ENCODE measurements around the gene KIFAP3.
"Not testable (repeated sequence)": the region's sequence is repeated elsewhere in the genome, so short reads cannot be mapped to it uniquely, and the experiment has no call there.

The KIFAP3 gene

DNA sequence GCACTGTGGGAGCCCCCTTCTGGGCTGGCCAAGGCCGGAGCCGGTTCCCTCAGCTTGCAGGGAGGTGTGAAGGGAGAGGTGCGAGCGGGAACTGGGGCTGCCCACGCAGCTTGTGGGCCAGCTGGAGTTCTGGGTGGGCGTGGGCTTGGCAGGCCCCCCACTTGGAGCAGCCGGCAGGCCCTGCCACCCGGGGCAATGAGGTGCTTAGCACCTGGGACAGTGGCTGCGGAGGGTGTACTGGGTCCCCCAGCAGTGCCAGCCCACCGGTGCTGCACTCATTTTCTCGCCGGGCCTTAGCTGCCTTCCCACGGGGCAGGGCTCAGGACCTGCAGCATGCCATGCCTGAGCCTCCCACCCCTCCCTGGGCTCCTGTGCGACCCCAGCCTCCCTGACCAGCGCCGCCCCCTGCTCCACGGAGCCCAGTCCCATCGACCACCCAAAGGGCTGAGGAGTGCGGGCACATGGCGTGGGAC lies 192.4 kb downstream of the KIFAP3 start:
- no peak for DNase-seq

GRCh38 chr1:169879034-169879840 lies 195.3 kb downstream of the KIFAP3 start:
- no peak for DNase-seq

- DNase-seq: no peak
Measured at GRCh38 chr1:169878498-169878897, 196.0 kb downstream of the KIFAP3 start.

DNA sequence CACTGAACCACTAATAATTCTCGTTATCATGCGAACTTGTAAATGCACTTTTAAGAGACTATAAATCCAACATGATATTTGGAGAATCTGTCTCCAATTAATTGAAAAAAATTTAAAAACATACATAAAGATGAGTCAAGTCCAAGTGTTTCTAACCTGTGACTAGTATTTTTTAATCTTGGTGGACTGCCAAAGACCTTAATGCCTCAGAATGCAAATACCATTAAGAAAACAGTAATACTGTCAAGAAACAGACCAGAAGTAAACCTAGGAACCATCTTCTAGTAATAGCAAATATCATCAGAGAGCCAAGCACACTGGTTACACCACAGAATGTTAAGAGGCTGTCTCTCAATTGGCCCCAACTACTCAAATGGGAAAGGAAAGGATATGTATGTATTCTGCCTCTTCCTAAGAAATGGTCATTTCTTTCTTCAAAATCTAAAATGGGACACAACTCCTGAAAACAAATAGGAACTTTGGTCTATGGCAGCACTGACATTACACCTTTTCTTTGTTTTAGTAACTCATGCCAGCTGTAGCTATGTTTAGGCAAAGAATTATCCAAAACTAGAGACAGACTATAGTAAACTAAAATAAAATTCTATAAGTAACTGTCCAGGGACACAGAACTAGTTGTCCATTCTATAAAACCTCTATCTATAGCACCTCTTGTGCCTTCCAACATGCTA lies 196.5 kb downstream of the KIFAP3 start:
- no peak for DNase-seq

DNA sequence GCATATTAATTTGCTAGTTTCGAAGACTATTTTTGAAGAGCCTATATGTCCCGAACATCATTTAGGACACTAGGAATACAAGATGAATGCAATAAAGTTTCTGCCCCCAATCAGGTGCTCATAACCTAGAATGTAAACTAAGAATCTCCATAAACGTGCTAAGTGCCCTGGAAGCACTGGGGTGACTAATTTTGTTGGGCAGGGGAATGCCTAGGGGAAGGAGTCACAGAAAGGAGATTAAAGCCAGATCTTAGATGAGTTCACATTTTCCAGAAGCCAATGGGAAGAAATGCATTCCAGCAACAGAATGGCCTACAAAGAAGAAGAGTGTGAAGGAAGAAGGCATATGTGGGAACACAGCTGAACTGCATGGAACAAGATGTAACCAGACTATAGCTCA lies 200.3 kb downstream of the KIFAP3 start:
- no peak for DNase-seq

DNA sequence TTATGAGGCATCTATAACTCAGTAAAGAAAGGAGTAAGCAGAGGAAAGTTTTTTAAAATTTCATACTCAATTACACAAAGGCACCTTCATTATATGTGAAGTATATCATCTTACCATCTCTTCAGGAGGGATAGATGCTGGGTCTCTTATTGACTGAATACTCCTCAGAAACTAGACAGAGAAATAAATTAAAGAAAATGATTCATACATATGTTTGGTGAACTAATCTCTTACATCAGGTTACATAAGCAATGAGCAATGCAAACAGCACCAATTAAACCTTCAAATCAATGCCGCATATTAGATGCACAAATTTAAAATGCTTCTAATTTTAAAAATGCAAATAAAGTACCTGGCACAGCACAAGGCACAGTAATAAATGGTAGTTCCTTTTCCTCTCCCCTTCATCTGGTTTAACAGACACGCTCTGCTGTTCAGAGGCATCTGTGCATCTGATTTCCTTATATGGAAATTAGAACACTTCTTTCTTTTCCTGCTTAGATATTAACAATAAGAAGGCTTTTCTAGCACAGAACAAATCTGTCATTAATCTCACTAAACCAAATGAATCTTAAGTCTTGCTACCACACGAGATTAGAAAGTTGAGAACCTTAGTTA lies 200.8 kb downstream of the KIFAP3 start:
- DNase-seq: no peak

- no peak for DNase-seq
Measured at GRCh38 chr1:169872906-169873305, 201.6 kb downstream of the KIFAP3 start.

DNA sequence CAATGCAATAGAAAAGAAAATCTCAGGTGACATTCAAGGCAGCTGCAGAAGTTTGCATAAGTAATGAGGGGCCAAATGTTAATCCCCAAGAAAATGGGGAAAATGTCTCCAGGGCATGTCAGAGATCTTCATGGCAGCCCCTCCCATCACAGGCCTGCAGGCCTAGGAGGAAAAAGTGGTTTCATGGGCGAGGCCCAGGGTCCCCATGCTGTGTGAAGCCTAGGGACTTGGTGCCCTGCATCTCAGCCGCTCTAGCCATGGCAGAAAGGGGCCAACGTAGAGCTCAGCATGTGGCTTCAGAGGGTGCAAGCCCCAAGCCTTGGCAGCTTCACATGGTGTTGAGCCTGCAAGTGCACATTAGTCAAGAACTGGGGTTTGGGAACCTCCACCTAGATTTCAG lies 202.5 kb downstream of the KIFAP3 start:
- DNase-seq: not testable (repeated sequence)
